GM23248 (cell line): ENCODE measurements around the gene SLC44A2. TPM values are rescaled to one million over a fixed set of nuclear protein-coding genes. Genes with fewer than 3 reads are reported as not detected.

Source experiments
- DNase-seq: peaks from one replicate; pipeline ENCODE4 v3.0.0-alpha.2; 2015
- H2AFZ ChIP-seq: fragments of 200-600 bp; sonication (generic); 2 replicates; pipeline ENCODE4 v1.6.1; 2016; ENCODE audit warnings: antibody characterized with exemption
- H3F3A ChIP-seq: fragments of 200-600 bp; sonication (generic); 2 replicates; pipeline ENCODE4 v1.6.1; 2016; ENCODE audit warnings: mild to moderate bottlenecking, antibody characterized with exemption, mixed run types; ENCODE audit not compliant: insufficient read depth
- H3K27ac ChIP-seq: fragments of 200-600 bp; sonication (generic); 2 replicates; pipeline ENCODE4 v1.5.1; 2016; ENCODE audit warnings: mild to moderate bottlenecking
- H3K27me3 ChIP-seq: fragments of 200-600 bp; sonication (generic); replicated peaks from 2 replicates; pipeline ENCODE4 v1.6.1; 2016; ENCODE audit warnings: mild to moderate bottlenecking; ENCODE audit not compliant: insufficient read depth
- H3K36me3 ChIP-seq: fragments of 200-600 bp; sonication (generic); 2 replicates; pipeline ENCODE4 v1.6.1; 2016; ENCODE audit warnings: low read depth, mild to moderate bottlenecking
- H3K4me1 ChIP-seq: fragments of 200-600 bp; sonication (generic); 2 replicates; pipeline ENCODE4 v1.6.1; 2016; ENCODE audit warnings: mild to moderate bottlenecking; ENCODE audit not compliant: insufficient read depth
- H3K4me2 ChIP-seq: fragments of 200-600 bp; sonication (generic); one replicate; pipeline ENCODE4 v1.6.1; 2016; ENCODE audit warnings: mild to moderate bottlenecking; ENCODE audit not compliant: unreplicated experiment
- H3K4me3 ChIP-seq: fragments of 200-600 bp; sonication (generic); 2 replicates; pipeline ENCODE4 v1.5.1; 2016; ENCODE audit warnings: mild to moderate bottlenecking
- H3K79me2 ChIP-seq: fragments of 200-600 bp; sonication (generic); 2 replicates; pipeline ENCODE4 v1.6.1; 2016; ENCODE audit warnings: mild to moderate bottlenecking; ENCODE audit not compliant: insufficient read depth
- H3K9ac ChIP-seq: fragments of 200-600 bp; sonication (generic); 2 replicates; pipeline ENCODE4 v1.6.1; 2016; ENCODE audit warnings: mild to moderate bottlenecking
- H3K9me2 ChIP-seq: fragments of 200-600 bp; sonication (generic); 2 replicates; pipeline ENCODE4 v1.6.1; 2016; ENCODE audit warnings: mixed run types, mild to moderate bottlenecking, moderate library complexity; ENCODE audit not compliant: insufficient read depth
- H3K9me3 ChIP-seq: fragments of 200-600 bp; sonication (generic); one replicate; pipeline ENCODE4 v1.6.1; 2017; ENCODE audit warnings: low read depth
- H4K20me1 ChIP-seq: fragments of 200-600 bp; sonication (generic); 2 replicates; pipeline ENCODE4 v1.6.0; 2016; ENCODE audit not compliant: insufficient read depth
- EZH2 ChIP-seq: fragments of 200-600 bp; sonication (generic); IDR thresholded peaks from 2 replicates; pipeline ENCODE4 v1.6.1; 2018; ENCODE audit warnings: antibody characterized with exemption, mild to moderate bottlenecking; ENCODE audit not compliant: insufficient read depth, poor library complexity, severe bottlenecking
- EZH2phosphoT487 ChIP-seq: fragments of 200-600 bp; sonication (generic); IDR thresholded peaks from 2 replicates; pipeline ENCODE4 v1.6.1; 2018; ENCODE audit warnings: antibody characterized with exemption, moderate library complexity, mild to moderate bottlenecking, low read depth; ENCODE audit not compliant: insufficient read depth
- WGBS, 2 experiments: methylation state at CpG; one replicate each; pipeline ENCODE4 v1.1.6; 2015 to 2017; ENCODE audit warnings: low lambda C conversion rate in 2 of 2, low coverage in 1 of 2; ENCODE audit errors: missing lambda C conversion rate in 2 of 2; 5-methylcytosine and 5-hydroxymethylcytosine counted together
- in situ Hi-C: fragments of 300-500 bp; cut with MboI; formaldehyde crosslinking; loops from 2 replicates; pipeline ENCODE4 v1.15.0; 2020
- polyA plus RNA-seq: library from polyadenylated mRNA; unstranded; fragments of >200 nt; fragmentation: Nextera tagmentation; extraction: Ambion mirVana; gene quantifications from 2 replicates; pipeline ENCODE4 v1.2.1, GENCODE V29; 2016
- total RNA-seq: library from RNA; depleted of rRNA; stranded (reverse); fragments of >200 nt; shearing (Covaris generic); gene quantifications from 2 replicates; pipeline ENCODE4 v1.2.3, GENCODE V29; 2014

SLC44A2 gene
- total and polyA plus RNA-seq, 2 experiments from 2014 or later, result 17.4 to 44.5 TPM

- 91 to 93% methylated on average over 8 of the region's 8 CpGs for WGBS, 2 experiments
- H3K4me1 ChIP-seq, result peaks cover 8% of the 10 kb centered on the region
- no peaks in the 10 kb centered on the region for H3K79me2 ChIP-seq
- peaks cover 4% of the 10 kb centered on the region; the same call in 1 of the 2 replicates for H3F3A ChIP-seq
- TF ChIP-seq EZH2phosphoT487 (no peak), EZH2 (no peak)
- H3K9me2 ChIP-seq, result no peaks in the 10 kb centered on the region
- no peaks in the 10 kb centered on the region for H4K20me1 ChIP-seq
- no peak overlapping the region for H3K4me2 ChIP-seq
- H3K36me3 ChIP-seq, result no peaks in the 10 kb centered on the region
- no peaks in the 10 kb centered on the region for H3K27me3 ChIP-seq
- H3K27ac ChIP-seq, result no peak overlapping the region
- no peak overlapping the region for H3K9ac ChIP-seq
- DNase-seq, result no peak
- no peak overlapping the region for H2AFZ ChIP-seq
- H3K4me3 ChIP-seq, result no peak overlapping the region
- no peaks in the 10 kb centered on the region for H3K9me3 ChIP-seq
- in situ Hi-C loops, result no loop called here
Observed at GRCh38 chr19:10618846-10619245, 6.5 kb upstream of the SLC44A2 start.

- WGBS, 2 experiments, result 96 to 99% methylated on average over 4 of the region's 4 CpGs
- H2AFZ ChIP-seq, result no peak overlapping the region
- no peak overlapping the region for H3K4me3 ChIP-seq
- H3K79me2 ChIP-seq, result no peaks in the 10 kb centered on the region
- TF ChIP-seq EZH2 (no peak), EZH2phosphoT487 (no peak)
- H3K4me2 ChIP-seq, result no peak overlapping the region
- H4K20me1 ChIP-seq, result no peaks in the 10 kb centered on the region
- H3K4me1 ChIP-seq, result peaks cover 8% of the 10 kb centered on the region
- no peak for DNase-seq
- no peaks in the 10 kb centered on the region for H3K9me3 ChIP-seq
- no peak overlapping the region for H3K9ac ChIP-seq
- H3K9me2 ChIP-seq, result no peaks in the 10 kb centered on the region
- H3K27me3 ChIP-seq, result no peaks in the 10 kb centered on the region
- no peak overlapping the region for H3K27ac ChIP-seq
- H3K36me3 ChIP-seq, result no peaks in the 10 kb centered on the region
- in situ Hi-C loops, result no loop called here
- peaks cover 4% of the 10 kb centered on the region; the same call in 1 of the 2 replicates for H3F3A ChIP-seq
Observed at GRCh38 chr19:10620786-10621185, 4.6 kb upstream of the SLC44A2 start.

- Histone ChIP-seq H3K9ac (no peak overlapping the region), H3F3A (peaks cover 4% of the 10 kb centered on the region; the same call in 1 of the 2 replicates), H2AFZ (no peak overlapping the region), H3K9me3 (no peaks in the 10 kb centered on the region), H3K27ac (no peak overlapping the region), H3K9me2 (no peaks in the 10 kb centered on the region), H3K36me3 (no peaks in the 10 kb centered on the region), H4K20me1 (no peaks in the 10 kb centered on the region), H3K4me3 (no peak overlapping the region), H3K79me2 (no peaks in the 10 kb centered on the region), H3K4me1 (peaks cover 8% of the 10 kb centered on the region), H3K4me2 (no peak overlapping the region), H3K27me3 (no peaks in the 10 kb centered on the region)
- no peak for DNase-seq
- in situ Hi-C loops, result no loop called here
- 89 to 98% methylated on average over 8 of the region's 8 CpGs for WGBS, 2 experiments
- TF ChIP-seq EZH2 (no peak), EZH2phosphoT487 (no peak)
Observed at GRCh38 chr19:10621966-10622365, 3.4 kb upstream of the SLC44A2 start.

- H3K4me3 ChIP-seq, result peak overlapping the region; percentile 69; the same call in 1 of the 2 replicates
- no peak overlapping the region for H3K27ac ChIP-seq
- no peaks in the 10 kb centered on the region for H3K9me2 ChIP-seq
- H3K27me3 ChIP-seq, result no peaks in the 10 kb centered on the region
- no peaks in the 10 kb centered on the region for H3K4me1 ChIP-seq
- no peaks in the 10 kb centered on the region for H3F3A ChIP-seq
- H3K4me2 ChIP-seq, result no peak overlapping the region
- in situ Hi-C loops, result no loop called here
- TF ChIP-seq EZH2phosphoT487 (no peak), EZH2 (no peak)
- H3K9me3 ChIP-seq, result no peaks in the 10 kb centered on the region
- no peaks in the 10 kb centered on the region for H4K20me1 ChIP-seq
- 0 out of 2 replicates have a peak overlapping the region, but pooled peaks have one; percentile 73 for H3K9ac ChIP-seq
- no peak overlapping the region for H2AFZ ChIP-seq
- no peaks in the 10 kb centered on the region for H3K79me2 ChIP-seq
- 59 to 64% methylated on average over 6 of the region's 6 CpGs for WGBS, 2 experiments
- no peak for DNase-seq
- no peaks in the 10 kb centered on the region for H3K36me3 ChIP-seq
Observed at GRCh38 chr19:10624585-10624984, 768 bp upstream of the SLC44A2 start.

GRCh38 chr19:10625762-10626138 lies 397 bp downstream of the SLC44A2 start:
- TF ChIP-seq EZH2phosphoT487 (no peak), EZH2 (no peak)
- Histone ChIP-seq H3K4me1 (no peaks in the 10 kb centered on the region), H3K9me2 (no peaks in the 10 kb centered on the region), H2AFZ (peak overlapping the region; percentile 71), H3K27me3 (no peaks in the 10 kb centered on the region), H4K20me1 (no peaks in the 10 kb centered on the region), H3K4me2 (peak overlapping the region; percentile 79), H3K36me3 (no peaks in the 10 kb centered on the region), H3K9ac (peak overlapping the region; percentile 73), H3K4me3 (peak overlapping the region; percentile 69), H3K27ac (no peak overlapping the region), H3K9me3 (no peaks in the 10 kb centered on the region), H3F3A (no peaks in the 10 kb centered on the region), H3K79me2 (no peaks in the 10 kb centered on the region)
- no peak for DNase-seq
- in situ Hi-C loops, result no loop called here
- 22 to 53% methylated on average over 3 to 9 of the region's 10 CpGs for WGBS, 2 experiments
